KOPT-K1 (cell line): ENCODE data around the gene ASF1B.
A peak's percentile ranks its signal among the peaks of the same experiment; 100 is the strongest.

ENCODE experiments used
- H3K27ac ChIP-seq: fragments of 200-600 bp; sonication (generic); 2 replicates; pipeline ENCODE4 v1.5.1; 2016; ENCODE audit warnings: antibody characterized with exemption, mild to moderate bottlenecking, low read depth, low read length; ENCODE audit not compliant: poor library complexity, severe bottlenecking
- H3K36me3 ChIP-seq: fragments of 200-600 bp; sonication (generic); 2 replicates; pipeline ENCODE4 v1.5.1; 2017; ENCODE audit warnings: antibody characterized with exemption, mild to moderate bottlenecking, low read length, moderate library complexity; ENCODE audit not compliant: insufficient read depth
- H3K9me3 ChIP-seq: fragments of 200-600 bp; sonication (generic); 2 replicates; pipeline ENCODE4 v1.5.1; 2017; ENCODE audit warnings: antibody characterized with exemption, low read length, mild to moderate bottlenecking; ENCODE audit not compliant: insufficient read depth, poor library complexity, severe bottlenecking

Gene ASF1B

GRCh38 chr19:14127929-14128509, 8.4 kb downstream of the ASF1B start:
- H3K9me3 ChIP-seq = no peaks in the 10 kb centered on the region
- H3K36me3 ChIP-seq = peaks cover 85% of the 10 kb centered on the region
- no peak overlapping the region for H3K27ac ChIP-seq

GRCh38 chr19:14127176-14127575, 9.2 kb downstream of the ASF1B start:
- peaks cover 87% of the 10 kb centered on the region for H3K36me3 ChIP-seq
- H3K9me3 ChIP-seq = no peaks in the 10 kb centered on the region
- H3K27ac ChIP-seq = no peak overlapping the region

DNA sequence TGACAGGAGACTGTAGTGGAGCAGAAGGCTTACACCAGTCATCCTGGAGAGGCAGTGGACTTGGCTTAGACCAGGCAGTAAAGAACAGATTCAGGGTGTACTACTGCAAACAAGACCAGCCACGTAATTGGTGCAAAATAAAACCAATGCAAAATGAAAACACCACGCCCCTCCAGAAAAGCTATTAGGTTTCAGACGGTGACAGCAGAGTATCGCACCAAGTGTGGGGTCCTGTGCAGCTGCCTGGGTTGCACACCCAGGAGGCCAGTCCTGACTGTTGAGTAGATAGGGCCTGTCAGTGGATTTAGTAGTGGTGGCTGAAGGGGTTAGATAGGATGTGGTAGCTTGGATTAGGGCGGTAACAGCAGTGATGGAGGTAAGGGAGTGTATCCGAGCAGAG, 13.5 kb downstream of the ASF1B start:
- Histone ChIP-seq H3K27ac (no peak overlapping the region), H3K9me3 (no peaks in the 10 kb centered on the region), H3K36me3 (peaks cover 81% of the 10 kb centered on the region)

DNA sequence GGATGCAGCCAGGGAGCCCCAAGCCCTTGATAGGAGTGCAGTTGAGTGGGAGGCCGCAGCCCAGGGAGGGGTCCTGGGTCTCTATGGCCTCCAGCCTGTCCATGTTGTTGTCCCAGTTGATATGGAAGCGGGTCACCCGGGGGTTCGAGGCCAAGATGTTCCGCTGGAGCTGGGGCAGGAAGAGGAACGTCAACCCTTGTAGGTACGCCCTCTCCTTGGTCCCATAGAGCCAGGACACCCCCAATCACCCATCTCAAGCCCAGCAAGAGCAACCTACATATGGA, 15.9 kb downstream of the ASF1B start:
- no peaks in the 10 kb centered on the region for H3K9me3 ChIP-seq
- H3K27ac ChIP-seq = no peak overlapping the region

DNA sequence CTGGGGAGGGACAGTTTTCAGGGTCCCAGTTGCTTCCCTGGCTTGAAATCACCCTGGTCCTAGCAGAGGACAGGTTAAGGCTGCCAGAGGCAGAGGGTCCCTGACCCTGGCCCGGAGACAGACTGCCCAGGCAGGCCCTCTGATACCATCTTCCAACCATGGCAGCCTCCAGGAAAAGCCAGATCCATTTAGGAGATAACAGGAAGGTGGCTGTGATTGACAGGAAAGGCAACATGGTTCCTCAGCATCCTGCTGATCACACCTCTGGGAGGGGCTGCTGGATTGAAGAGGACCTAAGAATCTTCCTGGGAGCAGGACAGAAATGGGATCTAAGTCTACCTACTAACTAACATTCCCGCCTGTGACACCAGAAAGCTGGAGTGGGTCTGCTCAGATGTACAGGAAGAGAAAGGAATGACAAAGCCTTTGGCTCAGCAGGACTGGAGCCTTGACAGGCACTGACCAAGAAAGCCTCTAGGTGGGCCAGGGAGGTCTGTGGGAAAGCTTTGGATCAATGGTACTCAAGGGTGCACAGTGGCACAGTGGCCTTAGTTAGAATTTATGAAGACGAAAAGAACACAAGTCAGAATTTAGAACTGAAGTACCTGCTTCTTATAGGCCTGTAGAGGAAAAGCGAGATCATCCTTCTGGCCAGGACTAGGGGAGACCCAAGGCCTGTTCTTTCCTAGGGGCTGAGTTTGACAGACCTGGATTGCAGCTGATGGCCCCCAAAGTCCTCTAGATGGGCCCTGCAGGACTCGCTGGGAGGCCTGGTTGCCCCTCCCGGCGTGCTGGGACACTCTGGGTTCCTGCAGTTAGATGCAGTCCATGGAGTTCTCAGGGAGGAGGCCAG, 16.5 kb downstream of the ASF1B start:
- H3K27ac ChIP-seq = no peak overlapping the region
- peaks cover 51% of the 10 kb centered on the region for H3K36me3 ChIP-seq
- H3K9me3 ChIP-seq = no peaks in the 10 kb centered on the region

More for the DNA sequence above, 15.9 kb downstream of the ASF1B start:
- H3K36me3 ChIP-seq = peaks cover 57% of the 10 kb centered on the region

DNA sequence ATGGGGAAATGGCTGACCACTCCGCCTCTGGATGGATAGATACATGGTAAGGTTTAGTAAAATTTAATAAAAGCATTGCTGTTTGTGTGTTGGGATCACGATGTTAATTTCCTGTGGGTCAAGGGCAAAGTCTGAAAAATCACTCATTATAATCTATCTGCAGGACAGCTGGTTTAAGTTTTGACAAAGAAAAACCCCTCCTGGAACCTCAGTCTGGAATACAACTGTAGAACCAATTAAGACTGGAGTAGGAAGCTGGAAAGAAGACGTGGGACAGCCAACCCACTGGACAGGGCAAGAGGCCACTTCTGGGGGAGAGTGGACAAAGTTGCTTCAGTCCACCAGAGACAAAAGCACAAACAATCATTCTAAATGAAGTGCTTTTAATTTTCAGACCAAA, 17.2 kb downstream of the ASF1B start:
- Histone ChIP-seq H3K9me3 (no peaks in the 10 kb centered on the region), H3K27ac (no peak overlapping the region), H3K36me3 (peaks cover 44% of the 10 kb centered on the region)

DNA sequence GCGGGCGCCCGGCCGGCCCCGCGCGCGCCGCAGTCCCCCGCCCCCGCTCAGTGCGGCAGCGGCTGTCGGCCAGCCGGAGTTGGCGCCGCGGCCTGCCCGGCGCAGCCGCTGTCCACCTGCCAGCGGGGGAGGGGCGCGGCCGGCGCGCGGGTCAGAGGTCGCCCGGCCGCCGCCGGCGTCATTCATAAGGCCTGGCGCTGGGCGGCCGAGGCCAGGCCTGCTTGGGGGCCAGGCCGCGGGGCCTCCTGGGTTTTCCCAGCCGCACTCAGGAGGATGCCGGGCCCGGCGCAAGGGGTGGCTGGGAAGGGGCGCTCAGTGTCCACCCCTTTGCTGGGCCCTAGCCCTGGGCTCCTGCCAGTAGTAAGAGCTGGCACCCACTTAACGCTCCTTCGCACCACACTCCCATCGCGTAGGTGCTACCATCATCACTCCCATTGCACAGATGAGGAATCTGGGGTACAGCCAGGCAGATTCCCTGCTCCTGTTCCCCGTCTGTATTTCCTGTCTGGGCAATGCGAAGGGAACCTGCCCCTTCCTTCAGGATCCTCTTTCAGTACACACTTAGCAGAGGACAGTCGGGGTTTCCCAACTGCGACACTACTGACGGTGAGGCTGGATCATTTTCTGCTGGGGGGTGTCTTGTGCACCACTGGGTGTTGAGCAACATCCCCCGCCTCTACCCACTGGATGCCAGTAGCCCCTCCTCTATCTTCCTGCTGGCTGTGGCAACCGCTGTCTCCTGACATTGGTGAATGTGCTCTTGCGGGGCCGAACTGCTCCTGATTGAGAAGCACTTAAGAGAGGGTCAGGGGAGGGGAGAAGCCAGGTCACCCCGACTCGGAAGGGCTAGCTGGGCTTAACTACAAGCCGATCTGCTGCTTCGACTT, 18.0 kb downstream of the ASF1B start:
- Histone ChIP-seq H3K9me3 (no peaks in the 10 kb centered on the region), H3K27ac (peak overlapping the region; percentile 40), H3K36me3 (peaks cover 36% of the 10 kb centered on the region)

DNA sequence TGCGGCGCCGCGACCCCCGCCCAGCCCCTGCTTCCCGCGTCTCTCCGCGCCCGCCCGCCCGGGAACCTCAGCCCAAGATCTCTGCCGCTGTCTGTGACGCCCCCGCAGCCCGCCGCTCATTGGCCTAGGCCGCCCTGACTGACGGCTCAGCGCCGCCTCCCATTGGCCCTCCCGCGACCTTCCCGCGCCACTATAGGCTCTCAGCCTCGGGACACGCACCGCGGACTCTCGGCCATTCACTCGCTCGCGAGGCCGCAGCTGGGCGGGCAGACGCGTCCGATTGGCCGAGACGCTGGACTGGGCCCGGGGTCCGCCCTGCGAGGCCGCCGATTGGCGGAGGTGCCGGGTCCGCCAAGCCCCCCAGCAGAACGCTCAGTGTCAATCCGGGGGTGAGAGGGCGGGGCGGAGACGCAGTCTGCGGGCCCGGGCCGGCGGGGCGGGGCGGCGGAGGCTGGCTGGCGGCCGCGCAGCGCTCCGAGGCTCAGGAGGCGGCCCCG, 18.7 kb downstream of the ASF1B start, which contains the start of gene PRKACA:
PRKACA (minus strand) TSS at position 95 of the 497 bp plus-strand sequence. CDS start 215 bp downstream, outside the sequence.
- peaks cover 30% of the 10 kb centered on the region for H3K36me3 ChIP-seq
- peak within 1 kb of the TSS; percentile 40 for H3K27ac ChIP-seq
- no peaks in the 10 kb centered on the region for H3K9me3 ChIP-seq

DNA sequence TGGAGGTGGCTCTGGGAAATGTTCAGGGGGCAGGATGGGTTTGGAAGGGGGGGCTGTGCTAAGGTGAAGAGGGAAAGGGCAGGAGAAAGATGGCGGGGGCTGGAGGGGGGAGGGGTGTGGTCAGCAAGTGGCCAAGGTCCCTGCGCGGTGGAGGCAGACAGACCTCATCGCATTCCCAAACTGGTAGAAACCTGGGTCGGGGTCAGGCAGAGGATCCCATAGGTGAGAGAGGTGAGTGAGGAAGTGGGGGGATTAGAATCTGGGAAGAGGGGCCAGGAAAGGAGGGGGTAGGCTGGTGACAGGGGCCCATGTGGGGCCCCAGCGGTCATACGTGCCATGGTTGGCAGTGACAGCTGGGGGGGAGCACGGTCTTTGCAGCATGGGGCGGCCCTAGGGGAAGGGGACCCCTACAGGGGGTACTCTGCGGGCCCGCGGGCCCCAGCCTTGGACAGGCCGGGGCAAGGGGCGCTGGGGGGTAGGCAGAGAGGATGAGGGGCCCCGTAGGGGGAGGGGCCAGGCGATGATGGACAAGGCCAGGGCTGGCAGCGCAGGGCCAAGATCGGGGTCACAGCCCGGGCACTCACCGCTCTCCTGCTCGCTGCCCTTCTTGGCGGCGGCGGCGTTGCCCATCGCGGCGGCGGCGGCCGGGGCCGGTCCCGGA, 19.3 kb downstream of the ASF1B start:
- Histone ChIP-seq H3K27ac (peak overlapping the region; percentile 35), H3K9me3 (no peaks in the 10 kb centered on the region), H3K36me3 (peaks cover 24% of the 10 kb centered on the region)

GRCh38 chr19:14116525-14116917, 19.9 kb downstream of the ASF1B start:
- Histone ChIP-seq H3K36me3 (peaks cover 19% of the 10 kb centered on the region), H3K9me3 (no peaks in the 10 kb centered on the region), H3K27ac (peak overlapping the region; percentile 35)

- Histone ChIP-seq H3K9me3 (no peaks in the 10 kb centered on the region), H3K36me3 (peaks cover 12% of the 10 kb centered on the region), H3K27ac (no peak overlapping the region)
These were observed 20.6 kb downstream of the ASF1B start for GRCh38 chr19:14115756-14116155.

- Histone ChIP-seq H3K36me3 (peaks cover 5% of the 10 kb centered on the region), H3K27ac (no peak overlapping the region), H3K9me3 (no peaks in the 10 kb centered on the region)
These were observed 21.5 kb downstream of the ASF1B start for GRCh38 chr19:14114854-14115253.

- Histone ChIP-seq H3K36me3 (peaks cover under 1% of the 10 kb centered on the region; the same call in 1 of the 2 replicates), H3K27ac (no peak overlapping the region), H3K9me3 (no peaks in the 10 kb centered on the region)
These were observed 21.9 kb downstream of the ASF1B start for GRCh38 chr19:14114439-14114838.

DNA sequence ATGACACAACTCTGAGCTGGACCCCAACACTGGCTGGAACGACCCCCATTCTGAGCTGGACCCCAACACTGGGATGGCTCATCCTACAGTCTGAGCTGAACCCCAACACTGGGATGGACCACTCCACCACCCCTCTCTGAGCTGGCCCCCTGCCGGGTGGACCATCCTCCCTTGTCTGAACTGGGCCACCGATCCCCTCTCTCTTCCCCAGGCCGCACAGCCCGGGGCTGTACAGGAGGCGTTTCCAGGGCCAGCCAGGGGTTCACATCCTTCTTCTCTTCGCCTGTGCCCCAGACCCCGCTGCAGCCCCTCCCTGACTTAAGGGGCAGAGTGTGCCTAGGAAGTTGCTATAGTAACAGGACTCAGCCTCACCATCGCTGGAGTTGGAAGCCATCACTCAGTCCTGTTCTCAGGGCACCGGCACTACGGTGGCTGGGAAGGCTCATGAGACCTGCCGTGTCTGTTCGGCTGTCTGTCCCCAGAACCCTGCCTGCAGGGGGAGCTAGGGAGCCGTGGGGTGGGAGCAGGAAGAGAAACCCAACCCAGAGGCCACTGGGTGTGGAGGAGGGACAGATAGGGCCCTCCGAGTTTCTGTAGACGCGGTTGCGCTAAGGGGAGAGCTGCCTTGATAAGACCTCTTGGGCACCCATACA, 22.5 kb downstream of the ASF1B start:
- peak overlapping the region; percentile 3 for H3K27ac ChIP-seq
- no peaks in the 10 kb centered on the region for H3K36me3 ChIP-seq
- no peaks in the 10 kb centered on the region for H3K9me3 ChIP-seq
